Measurements from ENCODE around the gene RFLNA.

- TF ChIP-seq, protein P1, sequence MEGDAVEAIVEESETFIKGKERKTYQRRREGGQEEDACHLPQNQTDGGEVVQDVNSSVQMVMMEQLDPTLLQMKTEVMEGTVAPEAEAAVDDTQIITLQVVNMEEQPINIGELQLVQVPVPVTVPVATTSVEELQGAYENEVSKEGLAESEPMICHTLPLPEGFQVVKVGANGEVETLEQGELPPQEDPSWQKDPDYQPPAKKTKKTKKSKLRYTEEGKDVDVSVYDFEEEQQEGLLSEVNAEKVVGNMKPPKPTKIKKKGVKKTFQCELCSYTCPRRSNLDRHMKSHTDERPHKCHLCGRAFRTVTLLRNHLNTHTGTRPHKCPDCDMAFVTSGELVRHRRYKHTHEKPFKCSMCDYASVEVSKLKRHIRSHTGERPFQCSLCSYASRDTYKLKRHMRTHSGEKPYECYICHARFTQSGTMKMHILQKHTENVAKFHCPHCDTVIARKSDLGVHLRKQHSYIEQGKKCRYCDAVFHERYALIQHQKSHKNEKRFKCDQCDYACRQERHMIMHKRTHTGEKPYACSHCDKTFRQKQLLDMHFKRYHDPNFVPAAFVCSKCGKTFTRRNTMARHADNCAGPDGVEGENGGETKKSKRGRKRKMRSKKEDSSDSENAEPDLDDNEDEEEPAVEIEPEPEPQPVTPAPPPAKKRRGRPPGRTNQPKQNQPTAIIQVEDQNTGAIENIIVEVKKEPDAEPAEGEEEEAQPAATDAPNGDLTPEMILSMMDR (conservative IDR thresholded peaks at IDR 0.05; ENCODE audit: low read length), result no peak
- no peak for TF ChIP-seq EZH2phosphoT487 (IDR thresholded peaks at IDR 0.05; ENCODE audit: borderline replicate concordance, low read depth, low read length)
Observed at GRCh38 chr12:124344526-124344925, 49.6 kb downstream of the RFLNA start.
